Prostate gland (tissue), 2 donors: ENCODE measurements around the gene GPS2.

ENCODE experiments used
- CTCF ChIP-seq, 4 experiments: fragments of 200-600 bp in 2 of 4; fragments of 450-650 bp in 2 of 4; sonication (generic) in 2 of 4; IDR thresholded peaks; 1 replicate in 3 of 4; 2 replicates in 1 of 4; pipeline ENCODE4 v1.5.1; 2016 to 2019; ENCODE audit warnings: antibody characterized with exemption in 4 of 4, mild to moderate bottlenecking in 2 of 4, moderate library complexity in 2 of 4
- POLR2A ChIP-seq: fragments of 450-650 bp; IDR thresholded peaks from one replicate; pipeline ENCODE4 v1.6.1; 2016; ENCODE audit warnings: antibody characterized with exemption, mild to moderate bottlenecking
- POLR2AphosphoS5 ChIP-seq: sonication (generic); formaldehyde crosslinking; IDR thresholded peaks from one replicate; pipeline ENCODE4 v1.6.1; 2017; ENCODE audit warnings: antibody characterized with exemption

GRCh38 chr17:7281953-7282751 is 33.0 kb downstream of the GPS2 start:
- TF ChIP-seq CTCF (IDR thresholded peaks at IDR 0.05) (no peak), POLR2AphosphoS5 (no peak), POLR2A (no peak)
